Central memory CD4-positive, alpha-beta T cell (primary cell): Measurements from ENCODE around the gene RGS8.

ENCODE experiments used
- DNase-seq: peaks from one replicate; pipeline ENCODE4 v3.0.0; 2022
- total RNA-seq, 3 experiments: gene quantifications; one replicate each; lab custom pipeline; 2026; lab: John Stamatoyannopoulos, UW

The RGS8 gene
- 0 to 0.04 (median 0) reads per million in 3 experiments for total RNA-seq

- no peak for DNase-seq
Observed at GRCh38 chr1:182684116-182684828, at the start of gene RGS8. Gene RGS8, minus strand, starts transcription at chr1:182684587. Its CDS starts 14,938 bp downstream, at chr1:182669649.

GRCh38 chr1:182731852-182732575 is 47.6 kb upstream of the RGS8 start:
- DNase-seq, result no peak

- no peak for DNase-seq
Observed at GRCh38 chr1:182726912-182727311, 42.5 kb upstream of the RGS8 start.

- DNase-seq, result no peak
Observed at GRCh38 chr1:182725259-182726255, 41.2 kb upstream of the RGS8 start.

GRCh38 chr1:182724215-182724614 is 39.8 kb upstream of the RGS8 start:
- no peak for DNase-seq

GRCh38 chr1:182723200-182723599 is 38.8 kb upstream of the RGS8 start:
- DNase-seq, result no peak

- DNase-seq, result no peak
Observed at GRCh38 chr1:182721525-182721924, 37.1 kb upstream of the RGS8 start.

GRCh38 chr1:182720463-182720862 is 36.1 kb upstream of the RGS8 start:
- DNase-seq, result no peak

- DNase-seq, result no peak
Observed at GRCh38 chr1:182719553-182719952, 35.2 kb upstream of the RGS8 start.

GRCh38 chr1:182718311-182718710 is 33.9 kb upstream of the RGS8 start:
- no peak for DNase-seq

GRCh38 chr1:182716740-182717720 is 32.6 kb upstream of the RGS8 start:
- no peak for DNase-seq

- DNase-seq, result no peak
Observed at GRCh38 chr1:182715531-182715930, 31.1 kb upstream of the RGS8 start.

GRCh38 chr1:182714546-182714945 is 30.2 kb upstream of the RGS8 start:
- DNase-seq, result no peak

- no peak for DNase-seq
Observed at GRCh38 chr1:182713939-182714338, 29.6 kb upstream of the RGS8 start.

GRCh38 chr1:182713492-182713891 is 29.1 kb upstream of the RGS8 start:
- DNase-seq, result no peak

GRCh38 chr1:182709855-182710254 is 25.5 kb upstream of the RGS8 start:
- DNase-seq, result no peak

- no peak for DNase-seq
Observed at GRCh38 chr1:182709225-182709764, 24.9 kb upstream of the RGS8 start.

- no peak for DNase-seq
Observed at GRCh38 chr1:182707122-182707521, 22.7 kb upstream of the RGS8 start.

GRCh38 chr1:182704677-182705076 is 20.3 kb upstream of the RGS8 start:
- no peak for DNase-seq

GRCh38 chr1:182703539-182703938 is 19.2 kb upstream of the RGS8 start:
- DNase-seq, result no peak

- no peak for DNase-seq
Observed at GRCh38 chr1:182702826-182703524, 18.6 kb upstream of the RGS8 start.
